Measurements from ENCODE around the gene FTO. TPM values are rescaled to one million over a fixed set of nuclear protein-coding genes. Genes with fewer than 3 reads are reported as not detected.

Gene FTO
- total and polyA plus RNA-seq, 2 of the 8 experiments (the other 6 are each of a cell fraction or from before 2014, with no cell fraction given), result 34.5 to 59.8 TPM

DNA sequence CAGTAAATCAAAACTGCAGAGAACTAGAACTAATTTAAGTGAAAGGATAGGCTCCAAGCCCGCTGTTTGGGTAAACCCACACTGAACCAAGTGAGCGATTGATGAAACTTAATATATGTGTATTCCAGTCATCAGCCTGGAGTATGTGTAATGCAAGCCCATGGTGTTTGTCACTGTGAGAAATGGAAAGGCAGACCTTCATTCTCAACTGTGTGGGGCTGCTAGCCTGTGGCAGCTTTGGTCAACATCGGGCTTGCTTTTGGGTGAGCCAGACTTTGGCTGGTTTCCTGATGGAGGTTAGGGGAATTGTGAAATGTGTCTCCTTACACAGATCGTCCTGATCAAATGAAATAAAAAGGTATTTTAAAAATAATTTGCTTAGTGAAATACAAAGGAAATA lies 302.7 kb downstream of the FTO start:
- H3K23me2 ChIP-seq (ENCODE audit: low read depth, low read length), result no peaks in the 10 kb centered on the region
- no peak overlapping the region for H3K56ac ChIP-seq (replicated peaks; ENCODE audit: insufficient read length, low read depth, low read length)
- H2BK120ac ChIP-seq (replicated peaks; ENCODE audit: low read depth, low read length), result no peak overlapping the region
- H4K20me1 ChIP-seq (replicated peaks in 1 of 2; ENCODE audit: control insufficient read depth in 1 of 2, insufficient read depth in 2 of 2, low read length in 2 of 2), result peaks cover 0 to 1% of the 10 kb centered on the region in 2 experiments
- no peak overlapping the region for H3K4me2 ChIP-seq (ENCODE audit: insufficient read depth in 1 of 2, low read depth in 2 of 2, low read length in 2 of 2)
- H4K91ac ChIP-seq (replicated peaks; ENCODE audit: insufficient read length, low read length), result no peak overlapping the region
- H3K14ac ChIP-seq (ENCODE audit: insufficient read length), result no peak overlapping the region
- no peak overlapping the region for H3K4ac ChIP-seq (replicated peaks; ENCODE audit: insufficient read length, low read depth, low read length)
- 91% methylated on average over 4 of the region's 4 CpGs; no CpG with 5 or more reads in 1 of the 2 experiments for WGBS, 2 experiments (ENCODE audit: extremely low coverage in 1 of 2, insufficient coverage in 1 of 2, insufficient read length in 1 of 2, insufficient replicate concordance in 2 of 2, low coverage in 1 of 2, low lambda C conversion rate in 2 of 2, missing lambda C conversion rate in 1 of 2)
- H2BK15ac ChIP-seq (ENCODE audit: low read length), result no peak overlapping the region
- POLR2A ChIA-PET (ENCODE audit: partially characterized antibody), result no interaction called here
- H3K9ac ChIP-seq (replicated peaks in 1 of 4; ENCODE audit: extremely low read depth in 1 of 4, low read depth in 3 of 4, low read length in 3 of 4), result no peak overlapping the region
- peak; percentile 13 for FAIRE-seq
- no peak for DNase-seq (ENCODE audit: low read depth in 1 of 2, low spot score in 2 of 2)
- no peaks in the 10 kb centered on the region for H3K79me2 ChIP-seq (ENCODE audit: control insufficient read depth in 1 of 2, insufficient read depth in 2 of 2, low read length in 2 of 2)
- H3K9me3 ChIP-seq (ENCODE audit: insufficient read depth in 2 of 2, low read depth in 1 of 2, low read length in 1 of 2), result 0 out of 4 replicates have a peak, but pooled peaks cover 0 to 1% of the 10 kb centered on the region in 2 experiments
- no peaks in the 10 kb centered on the region for H3K79me1 ChIP-seq (ENCODE audit: low read depth, low read length)
- no peak overlapping the region for H3K18ac ChIP-seq (ENCODE audit: extremely low read depth, low read length)
- H3K23ac ChIP-seq (ENCODE audit: insufficient read length), result no peak overlapping the region
- no peak overlapping the region for H4K8ac ChIP-seq (ENCODE audit: extremely low read depth, insufficient read depth, low read length)
- no peak overlapping the region for H4K5ac ChIP-seq (ENCODE audit: insufficient read length, low read depth, low read length)
- H3K27me3 ChIP-seq (replicated peaks in 1 of 4; ENCODE audit: control insufficient read depth in 3 of 4, extremely low read depth in 1 of 4, insufficient read depth in 3 of 4, low read length in 3 of 4), result no peaks in the 10 kb centered on the region
- CTCF ChIA-PET (ENCODE audit: partially characterized antibody), result interaction anchor here (1.0 kb wide), 1 partner anchor 11 kb away, joined by 3 read pairs; no protein-coding TSS in a partner anchor
- no peak overlapping the region for H2AK5ac ChIP-seq (ENCODE audit: low read depth, low read length)
- H2BK12ac ChIP-seq (ENCODE audit: low read depth, low read length), result no peak overlapping the region
- no peak overlapping the region for H3K4me3 ChIP-seq (ENCODE audit: extremely low read depth in 1 of 4, insufficient read depth in 2 of 4, low read depth in 3 of 4, low read length in 4 of 4)
- no peaks in the 10 kb centered on the region for H3K4me1 ChIP-seq (replicated peaks in 1 of 4; ENCODE audit: control insufficient read depth in 3 of 4, insufficient read depth in 4 of 4, low read length in 3 of 4)
- H3K27ac ChIP-seq (ENCODE audit: low read depth, low read length), result no peak overlapping the region
- H2AFZ ChIP-seq (ENCODE audit: low read length), result no peak overlapping the region
- no peaks in the 10 kb centered on the region for H3K36me3 ChIP-seq (ENCODE audit: control insufficient read depth in 2 of 4, insufficient read depth in 4 of 4, low read length in 3 of 4)
- H2BK5ac ChIP-seq (ENCODE audit: low read depth, low read length), result no peak overlapping the region
- H2BK20ac ChIP-seq (ENCODE audit: low read length), result no peak overlapping the region
- TF ChIP-seq NRF1 (IDR thresholded peaks at IDR 0.05; ENCODE audit: low read depth, low read length), result no peak

Measured in H1 (cell line).